ENCODE results near the gene ERVH48-1.
"Not testable (repeated sequence)": the region's sequence is repeated elsewhere in the genome, so short reads cannot be mapped to it uniquely, and the experiment has no call there.

Gene ERVH48-1

DNA sequence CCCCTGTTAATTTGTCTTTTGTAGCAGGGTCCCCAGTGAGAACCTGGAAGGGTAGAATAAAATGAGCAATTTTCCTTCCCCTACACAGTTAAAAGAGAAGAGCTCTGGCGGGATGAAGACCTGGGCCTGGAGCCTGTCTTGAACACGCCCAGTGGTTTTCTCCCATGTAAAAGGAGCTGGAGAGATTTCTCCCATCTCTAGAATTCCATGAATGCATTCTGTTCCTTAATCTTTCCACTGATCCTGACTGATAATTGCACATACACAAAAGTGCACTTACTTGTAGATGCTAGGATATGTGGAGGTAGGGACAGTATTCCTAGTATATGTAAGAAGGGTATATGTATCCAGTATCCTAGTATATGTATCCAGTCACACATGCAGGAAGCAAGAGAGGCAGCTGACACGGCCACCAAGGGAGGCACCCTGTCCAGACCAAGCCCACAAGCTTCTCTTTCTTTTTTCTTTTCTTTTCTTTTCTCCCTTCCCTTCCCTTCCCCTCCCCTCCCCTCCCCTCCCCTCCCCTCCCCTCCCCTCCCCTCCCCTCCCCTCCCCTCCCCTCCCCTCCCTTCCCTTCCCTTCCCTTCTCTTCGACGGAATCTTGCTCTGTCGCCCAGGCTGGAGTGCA, 37.1 kb upstream of the ERVH48-1 start:
- no peaks in the 10 kb centered on the region for H3K9me3 ChIP-seq (ENCODE audit: insufficient read depth, low read depth, low read length)
- no peaks in the 10 kb centered on the region for H3K36me3 ChIP-seq (ENCODE audit: insufficient read depth, low read depth, low read length)
- no peak overlapping the region for H3K4me3 ChIP-seq (ENCODE audit: low read length)
- no peaks in the 10 kb centered on the region for H3K27me3 ChIP-seq (ENCODE audit: insufficient read depth, low read length)
- no peak overlapping the region for H3K27ac ChIP-seq (ENCODE audit: low read length)
- H3K9ac ChIP-seq (ENCODE audit: low read depth, low read length) = peak overlapping the region; percentile 33; the same call in 1 of the 2 replicates
- peaks cover 15% of the 10 kb centered on the region; the same call in 1 of the 2 replicates for H3K4me1 ChIP-seq (ENCODE audit: insufficient read depth, low read length)

GRCh38 chr21:42959728-42960127, 34.3 kb upstream of the ERVH48-1 start:
- Histone ChIP-seq H3K27me3 (ENCODE audit: insufficient read depth, low read length) (no peaks in the 10 kb centered on the region), H3K27ac (ENCODE audit: low read length) (peak overlapping the region; percentile 98), H3K9ac (ENCODE audit: low read depth, low read length) (peak overlapping the region; percentile 73; the same call in 1 of the 2 replicates)

DNA sequence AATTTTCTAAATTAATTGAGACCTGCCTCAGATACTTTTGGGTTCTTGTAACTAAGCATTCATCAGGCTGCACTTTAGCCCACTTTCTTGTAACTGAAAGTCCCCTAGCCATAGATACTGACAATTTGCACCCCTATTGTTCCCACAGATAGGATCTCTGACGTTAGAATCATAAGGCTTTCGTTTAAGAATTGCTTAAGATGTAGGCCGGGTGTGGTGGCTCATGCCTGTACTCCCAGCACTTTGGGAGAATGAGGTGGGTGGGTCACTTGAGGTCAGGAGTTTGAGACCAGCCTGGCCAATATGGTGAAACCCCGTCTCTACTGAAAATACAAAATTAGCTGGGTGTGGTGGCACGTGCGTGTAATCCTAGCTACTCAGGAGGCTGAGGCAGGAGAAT, 32.7 kb upstream of the ERVH48-1 start:
- H3K4me3 ChIP-seq (ENCODE audit: low read length); H3K27me3 ChIP-seq (ENCODE audit: insufficient read depth, low read length); H3K36me3 ChIP-seq (ENCODE audit: insufficient read depth, low read depth, low read length); H3K9me3 ChIP-seq (ENCODE audit: insufficient read depth, low read depth, low read length): not testable (repeated sequence)
- Histone ChIP-seq H3K4me1 (ENCODE audit: insufficient read depth, low read length) (peaks cover 22% of the 10 kb centered on the region; the same call in 1 of the 2 replicates), H3K27ac (ENCODE audit: low read length) (peak overlapping the region; percentile 68), H3K9ac (ENCODE audit: low read depth, low read length) (peak overlapping the region; percentile 49; the same call in 1 of the 2 replicates)

More at GRCh38 chr21:42959728-42960127, 34.3 kb upstream of the ERVH48-1 start:
- H3K4me3 ChIP-seq (ENCODE audit: low read length) = no peak overlapping the region
- H3K36me3 ChIP-seq (ENCODE audit: insufficient read depth, low read depth, low read length) = no peaks in the 10 kb centered on the region
- H3K4me1 ChIP-seq (ENCODE audit: insufficient read depth, low read length) = peaks cover 22% of the 10 kb centered on the region; the same call in 1 of the 2 replicates
- H3K9me3 ChIP-seq (ENCODE audit: insufficient read depth, low read depth, low read length) = no peaks in the 10 kb centered on the region

DNA sequence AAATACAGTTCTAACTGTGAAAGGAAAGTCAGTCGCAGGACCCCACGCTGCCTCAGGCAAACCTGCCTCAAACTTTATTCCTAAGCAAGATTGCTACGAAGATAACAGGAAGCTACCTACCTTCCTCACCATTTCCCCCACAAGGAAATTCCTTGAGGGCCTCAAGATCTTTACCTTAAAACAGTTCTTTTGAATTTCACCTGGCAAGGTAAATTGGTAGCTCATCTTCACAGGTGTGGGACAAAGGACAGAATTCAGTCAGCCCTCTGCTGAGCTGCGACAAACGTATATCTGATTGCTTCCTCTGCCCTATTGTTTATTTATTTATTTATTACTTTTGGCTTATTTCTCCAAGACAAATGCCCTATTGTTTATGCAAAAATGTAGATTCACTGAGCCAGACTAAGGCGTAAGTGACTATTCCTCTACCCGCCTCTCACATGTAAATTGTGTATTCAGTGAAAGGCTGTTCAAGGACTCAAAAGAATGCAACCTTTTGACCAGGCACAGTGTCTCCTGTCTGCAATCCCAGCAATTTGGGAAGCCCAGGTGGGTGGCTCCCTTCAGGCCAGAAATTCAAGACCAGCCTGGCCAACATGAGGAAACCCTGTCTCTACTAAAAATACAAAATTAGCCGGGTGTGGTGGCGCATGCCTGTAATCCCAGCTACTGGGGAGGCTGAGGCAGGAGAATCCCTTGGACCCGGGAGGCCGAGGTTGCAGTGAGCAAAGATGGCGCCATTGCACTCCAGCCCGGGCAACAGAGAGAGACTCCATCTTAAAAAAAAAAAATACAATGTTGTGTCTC, 31.6 kb upstream of the ERVH48-1 start:
- H3K27me3 ChIP-seq (ENCODE audit: insufficient read depth, low read length) = no peaks in the 10 kb centered on the region
- H3K9me3 ChIP-seq (ENCODE audit: insufficient read depth, low read depth, low read length) = no peaks in the 10 kb centered on the region
- H3K4me3 ChIP-seq (ENCODE audit: low read length) = peak overlapping the region; percentile 8; the same call in 1 of the 2 replicates
- peak overlapping the region; percentile 76 for H3K9ac ChIP-seq (ENCODE audit: low read depth, low read length)
- H3K27ac ChIP-seq (ENCODE audit: low read length) = peak overlapping the region; percentile 79
- no peaks in the 10 kb centered on the region; the same call in 1 of the 2 replicates for H3K36me3 ChIP-seq (ENCODE audit: insufficient read depth, low read depth, low read length)
- peaks cover 17% of the 10 kb centered on the region; the same call in 1 of the 2 replicates for H3K4me1 ChIP-seq (ENCODE audit: insufficient read depth, low read length)

- H3K4me3 ChIP-seq (ENCODE audit: low read length); H3K27ac ChIP-seq (ENCODE audit: low read length): not testable (repeated sequence)
These were observed 25.8 kb upstream of the ERVH48-1 start for GRCh38 chr21:42951193-42951592.

GRCh38 chr21:42949094-42949755, 23.8 kb upstream of the ERVH48-1 start:
- not testable (repeated sequence) for H3K4me3 ChIP-seq (ENCODE audit: low read length); H3K27ac ChIP-seq (ENCODE audit: low read length); H3K36me3 ChIP-seq (ENCODE audit: insufficient read depth, low read depth, low read length); H3K9me3 ChIP-seq (ENCODE audit: insufficient read depth, low read depth, low read length); H3K9ac ChIP-seq (ENCODE audit: low read depth, low read length); H3K4me1 ChIP-seq (ENCODE audit: insufficient read depth, low read length); H3K27me3 ChIP-seq (ENCODE audit: insufficient read depth, low read length)

More at GRCh38 chr21:42951193-42951592, 25.8 kb upstream of the ERVH48-1 start:
- H3K4me1 ChIP-seq (ENCODE audit: insufficient read depth, low read length); H3K9ac ChIP-seq (ENCODE audit: low read depth, low read length); H3K9me3 ChIP-seq (ENCODE audit: insufficient read depth, low read depth, low read length); H3K36me3 ChIP-seq (ENCODE audit: insufficient read depth, low read depth, low read length); H3K27me3 ChIP-seq (ENCODE audit: insufficient read depth, low read length): not testable (repeated sequence)

DNA sequence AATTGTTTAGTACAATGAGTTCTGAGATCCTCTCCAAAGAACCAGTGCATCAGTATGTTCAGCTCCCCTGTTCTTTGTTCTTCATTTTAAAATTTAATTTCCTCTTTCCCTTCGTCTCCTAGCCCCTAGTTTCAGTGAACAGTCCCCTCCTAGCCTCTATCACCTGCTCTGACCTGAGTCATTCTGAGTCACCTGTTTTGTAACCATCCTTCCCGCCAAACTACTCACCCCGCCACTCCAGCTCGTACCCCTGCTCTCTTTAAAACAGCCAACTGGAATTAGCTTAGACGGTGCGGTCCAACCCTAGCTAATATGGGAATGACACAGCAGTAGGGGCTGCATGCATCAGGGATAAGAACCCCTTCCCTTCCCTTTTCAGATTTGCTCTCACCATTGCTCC, 16.8 kb upstream of the ERVH48-1 start:
- H3K4me3 ChIP-seq (ENCODE audit: low read length) = no peak overlapping the region
- H3K4me1 ChIP-seq (ENCODE audit: insufficient read depth, low read length) = peaks cover 14% of the 10 kb centered on the region; the same call in 1 of the 2 replicates
- no peaks in the 10 kb centered on the region for H3K36me3 ChIP-seq (ENCODE audit: insufficient read depth, low read depth, low read length)
- H3K27ac ChIP-seq (ENCODE audit: low read length) = no peak overlapping the region
- no peak overlapping the region for H3K9ac ChIP-seq (ENCODE audit: low read depth, low read length)
- no peaks in the 10 kb centered on the region for H3K27me3 ChIP-seq (ENCODE audit: insufficient read depth, low read length)
- no peaks in the 10 kb centered on the region for H3K9me3 ChIP-seq (ENCODE audit: insufficient read depth, low read depth, low read length)

GRCh38 chr21:42941696-42942085, 16.3 kb upstream of the ERVH48-1 start:
- Histone ChIP-seq H3K4me3 (ENCODE audit: low read length) (no peak overlapping the region), H3K9me3 (ENCODE audit: insufficient read depth, low read depth, low read length) (no peaks in the 10 kb centered on the region), H3K27ac (ENCODE audit: low read length) (no peak overlapping the region), H3K27me3 (ENCODE audit: insufficient read depth, low read length) (no peaks in the 10 kb centered on the region), H3K9ac (ENCODE audit: low read depth, low read length) (no peak overlapping the region), H3K36me3 (ENCODE audit: insufficient read depth, low read depth, low read length) (no peaks in the 10 kb centered on the region), H3K4me1 (ENCODE audit: insufficient read depth, low read length) (peaks cover 19% of the 10 kb centered on the region; the same call in 1 of the 2 replicates)

- H3K9ac ChIP-seq (ENCODE audit: low read depth, low read length) = no peak overlapping the region
- no peak overlapping the region for H3K4me3 ChIP-seq (ENCODE audit: low read length)
- H3K9me3 ChIP-seq (ENCODE audit: insufficient read depth, low read depth, low read length) = no peaks in the 10 kb centered on the region
- no peaks in the 10 kb centered on the region for H3K36me3 ChIP-seq (ENCODE audit: insufficient read depth, low read depth, low read length)
- no peaks in the 10 kb centered on the region for H3K27me3 ChIP-seq (ENCODE audit: insufficient read depth, low read length)
- peaks cover 24% of the 10 kb centered on the region for H3K4me1 ChIP-seq (ENCODE audit: insufficient read depth, low read length)
- no peak overlapping the region for H3K27ac ChIP-seq (ENCODE audit: low read length)
These were observed 14.4 kb upstream of the ERVH48-1 start for GRCh38 chr21:42939582-42940413.

GRCh38 chr21:42938606-42938995, 13.2 kb upstream of the ERVH48-1 start:
- H3K36me3 ChIP-seq (ENCODE audit: insufficient read depth, low read depth, low read length); H3K9me3 ChIP-seq (ENCODE audit: insufficient read depth, low read depth, low read length); H3K4me3 ChIP-seq (ENCODE audit: low read length); H3K27me3 ChIP-seq (ENCODE audit: insufficient read depth, low read length): not testable (repeated sequence)
- H3K27ac ChIP-seq (ENCODE audit: low read length) = peak overlapping the region; percentile 95
- H3K9ac ChIP-seq (ENCODE audit: low read depth, low read length) = peak overlapping the region; percentile 81; the same call in 1 of the 2 replicates
- H3K4me1 ChIP-seq (ENCODE audit: insufficient read depth, low read length) = peaks cover 24% of the 10 kb centered on the region

Data from iPS-20b (cell line).